Glutamatergic neuron (in vitro differentiated cells): ENCODE measurements around the gene CNTFR. TPM values are rescaled to one million over a fixed set of nuclear protein-coding genes. Genes with fewer than 3 reads are reported as not detected.

Source experiments
- DNase-seq: peaks from one replicate; pipeline ENCODE4 v3.0.0; 2022
- H3K27ac Mint-ChIP-seq: one replicate; pipeline ENCODE4 v1.8.0; 2020; ENCODE audit warnings: mild to moderate bottlenecking, mixed read lengths, inconsistent platforms; ENCODE audit not compliant: unreplicated experiment
- H3K27me3 Mint-ChIP-seq: one replicate; pipeline ENCODE4 v1.8.0; 2020; ENCODE audit warnings: mild to moderate bottlenecking, moderate library complexity, mixed read lengths, inconsistent platforms; ENCODE audit not compliant: unreplicated experiment
- H3K36me3 Mint-ChIP-seq: one replicate; pipeline ENCODE4 v1.8.0; 2020; ENCODE audit warnings: mild to moderate bottlenecking, mixed read lengths, inconsistent platforms; ENCODE audit not compliant: unreplicated experiment
- H3K4me1 Mint-ChIP-seq: one replicate; pipeline ENCODE4 v1.8.0; 2020; ENCODE audit warnings: mild to moderate bottlenecking, low read depth, mixed read lengths, inconsistent platforms; ENCODE audit not compliant: unreplicated experiment
- H3K4me3 Mint-ChIP-seq: one replicate; pipeline ENCODE4 v1.8.0; 2020; ENCODE audit warnings: mild to moderate bottlenecking, mixed read lengths, inconsistent platforms; ENCODE audit not compliant: unreplicated experiment
- H3K9me3 Mint-ChIP-seq: one replicate; pipeline ENCODE4 v1.8.0; 2020; ENCODE audit warnings: mild to moderate bottlenecking, moderate library complexity, mixed read lengths, inconsistent platforms; ENCODE audit not compliant: unreplicated experiment
- CTCF ChIP-seq: fragments of 200-600 bp; sonication (generic); IDR thresholded peaks from one replicate; pipeline ENCODE4 v1.5.0; 2021; ENCODE audit not compliant: partially characterized antibody, unreplicated experiment
- total RNA-seq: library from RNA; stranded (reverse); fragmentation: NEBNext Ultra II Directional; extraction: Animal tissue kit (Norgen Biotek cat#: 25700); gene quantifications from one replicate; pipeline ENCODE4 v1.2.1, GENCODE V29; 2021; ENCODE audit not compliant: unreplicated experiment

CNTFR gene
- total RNA-seq, 1 donor from 2014 or later, result 170 TPM

- Mint-ChIP-seq H3K36me3 (no peaks in the 10 kb centered on the region), H3K27me3 (peaks cover 2% of the 10 kb centered on the region), H3K4me3 (no peak overlapping the region), H3K4me1 (peaks cover 14% of the 10 kb centered on the region), H3K27ac (no peak overlapping the region), H3K9me3 (peaks cover 9% of the 10 kb centered on the region)
- TF ChIP-seq CTCF, result no peak
- no peak for DNase-seq
Observed at GRCh38 chr9:34615132-34615531, 25.6 kb upstream of the CNTFR start.

GRCh38 chr9:34612788-34613390 is 23.4 kb upstream of the CNTFR start:
- Mint-ChIP-seq H3K9me3 (peaks cover 10% of the 10 kb centered on the region), H3K36me3 (no peaks in the 10 kb centered on the region), H3K27me3 (peaks cover 2% of the 10 kb centered on the region), H3K4me1 (peaks cover 11% of the 10 kb centered on the region), H3K27ac (peak overlapping the region; percentile 87), H3K4me3 (peak overlapping the region; percentile 84)
- DNase-seq, result peak; percentile 82
- peak; percentile 81 for TF ChIP-seq CTCF

GRCh38 chr9:34611811-34612787 is 22.6 kb upstream of the CNTFR start, which contains the start of gene RPP25L:
RPP25L (minus strand) TSS chr9:34612097; CDS start chr9:34611296, 801 bp downstream.
- no peak for TF ChIP-seq CTCF
- Mint-ChIP-seq H3K4me3 (peak within 1 kb of the TSS; percentile 84), H3K27ac (peak within 1 kb of the TSS; percentile 87), H3K36me3 (no peaks in the 10 kb centered on the region), H3K4me1 (peaks cover 11% of the 10 kb centered on the region), H3K27me3 (peaks cover 2% of the 10 kb centered on the region), H3K9me3 (peaks cover 10% of the 10 kb centered on the region)
- peak; percentile 89 for DNase-seq

GRCh38 chr9:34611251-34611810 is 21.8 kb upstream of the CNTFR start:
- peaks cover 11% of the 10 kb centered on the region for H3K4me1 Mint-ChIP-seq
- H3K27ac Mint-ChIP-seq, result peak overlapping the region; percentile 87
- no peak for TF ChIP-seq CTCF
- no peaks in the 10 kb centered on the region for H3K36me3 Mint-ChIP-seq
- H3K4me3 Mint-ChIP-seq, result peak overlapping the region; percentile 84
- no peak for DNase-seq
- H3K27me3 Mint-ChIP-seq, result peaks cover 2% of the 10 kb centered on the region
- H3K9me3 Mint-ChIP-seq, result peaks cover 10% of the 10 kb centered on the region
